Dendritic cell treated with granulocyte-macrophage colony-stimulating factor and Interleukin-4, amounts not matched to agents 40 ng/mL and 50 ng/mL, for 4 days (primary cell): ENCODE data around the gene SYT12.

ENCODE experiments used
- H3K27ac Mint-ChIP-seq: one replicate; pipeline ENCODE4 v1.8.0; 2022; ENCODE audit warnings: mild to moderate bottlenecking, mixed read lengths
- H3K27me3 Mint-ChIP-seq: one replicate; pipeline ENCODE4 v1.8.0; 2022; ENCODE audit warnings: mild to moderate bottlenecking, mixed read lengths
- H3K36me3 Mint-ChIP-seq: one replicate; pipeline ENCODE4 v1.8.0; 2022; ENCODE audit warnings: low read depth, mixed read lengths
- H3K4me1 Mint-ChIP-seq: one replicate; pipeline ENCODE4 v1.8.0; 2022; ENCODE audit warnings: low read depth, mixed read lengths
- H3K4me3 Mint-ChIP-seq: one replicate; pipeline ENCODE4 v1.8.0; 2022; ENCODE audit warnings: mild to moderate bottlenecking, moderate library complexity, mixed read lengths
- H3K9me3 Mint-ChIP-seq: one replicate; pipeline ENCODE4 v1.8.0; 2022; ENCODE audit warnings: mixed read lengths
- intact Hi-C: fragments of 100-400 bp; cut with micrococcal nuclease; formaldehyde crosslinking; loops from one replicate; pipeline ENCODE4 v1.15.0; 2022

SYT12 gene

DNA sequence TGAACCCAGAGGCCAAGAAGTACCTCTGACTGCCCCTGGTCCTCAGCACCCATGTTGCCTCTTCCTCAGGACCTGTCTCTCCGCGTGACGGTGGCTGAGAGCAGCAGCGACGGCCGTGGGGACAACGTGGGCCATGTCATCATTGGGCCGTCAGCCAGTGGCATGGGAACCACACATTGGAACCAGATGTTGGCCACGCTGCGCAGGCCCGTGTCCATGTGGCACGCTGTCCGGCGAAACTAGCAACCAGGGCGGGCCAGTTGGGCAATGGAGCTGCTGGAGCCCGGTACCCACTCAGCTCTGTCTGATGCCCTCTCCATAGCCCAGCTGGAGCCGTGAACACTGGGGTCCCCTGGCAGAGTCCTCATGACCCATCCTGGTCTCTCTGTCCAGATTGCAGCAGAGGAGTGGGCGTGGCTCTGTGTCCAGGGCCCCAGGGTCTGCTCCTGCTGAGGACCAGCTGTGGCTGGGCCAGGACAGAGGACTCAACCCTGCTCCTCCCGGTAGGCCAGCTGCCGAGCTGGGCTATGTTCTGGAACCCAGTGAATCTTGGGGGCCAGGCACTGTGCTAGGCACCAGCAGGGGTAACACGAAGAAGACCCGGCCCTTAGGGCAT, 25.7 kb downstream of the SYT12 start:
- Mint-ChIP-seq H3K36me3 (no peaks in the 10 kb centered on the region), H3K27ac (no peak overlapping the region), H3K9me3 (no peaks in the 10 kb centered on the region), H3K4me3 (no peak overlapping the region), H3K4me1 (no peaks in the 10 kb centered on the region), H3K27me3 (peaks cover 45% of the 10 kb centered on the region)
- intact Hi-C loops: no loop called here

DNA sequence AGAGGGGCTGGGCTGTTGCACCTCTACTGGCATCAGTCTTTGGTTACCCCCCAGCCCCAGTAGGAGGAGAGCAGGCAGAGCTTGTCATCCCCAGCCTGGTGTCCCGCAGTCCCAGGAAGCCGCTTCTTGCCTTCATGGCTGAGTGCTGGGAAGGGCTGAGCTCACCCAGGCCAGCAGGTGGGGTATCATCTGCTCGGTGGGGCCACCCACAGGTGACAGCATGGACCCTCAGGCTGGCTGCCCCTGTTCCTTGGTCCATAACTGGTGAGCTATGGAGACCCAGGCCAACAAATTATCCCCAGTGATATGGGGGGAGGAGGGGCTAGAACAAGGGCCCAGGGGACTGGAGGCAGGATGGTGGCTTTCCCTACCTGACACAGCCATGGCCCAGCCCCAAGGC, 27.2 kb downstream of the SYT12 start:
- Mint-ChIP-seq H3K36me3 (no peaks in the 10 kb centered on the region), H3K27ac (no peak overlapping the region), H3K9me3 (no peaks in the 10 kb centered on the region), H3K4me3 (no peak overlapping the region), H3K27me3 (peaks cover 48% of the 10 kb centered on the region), H3K4me1 (no peaks in the 10 kb centered on the region)
- intact Hi-C loops: no loop called here

DNA sequence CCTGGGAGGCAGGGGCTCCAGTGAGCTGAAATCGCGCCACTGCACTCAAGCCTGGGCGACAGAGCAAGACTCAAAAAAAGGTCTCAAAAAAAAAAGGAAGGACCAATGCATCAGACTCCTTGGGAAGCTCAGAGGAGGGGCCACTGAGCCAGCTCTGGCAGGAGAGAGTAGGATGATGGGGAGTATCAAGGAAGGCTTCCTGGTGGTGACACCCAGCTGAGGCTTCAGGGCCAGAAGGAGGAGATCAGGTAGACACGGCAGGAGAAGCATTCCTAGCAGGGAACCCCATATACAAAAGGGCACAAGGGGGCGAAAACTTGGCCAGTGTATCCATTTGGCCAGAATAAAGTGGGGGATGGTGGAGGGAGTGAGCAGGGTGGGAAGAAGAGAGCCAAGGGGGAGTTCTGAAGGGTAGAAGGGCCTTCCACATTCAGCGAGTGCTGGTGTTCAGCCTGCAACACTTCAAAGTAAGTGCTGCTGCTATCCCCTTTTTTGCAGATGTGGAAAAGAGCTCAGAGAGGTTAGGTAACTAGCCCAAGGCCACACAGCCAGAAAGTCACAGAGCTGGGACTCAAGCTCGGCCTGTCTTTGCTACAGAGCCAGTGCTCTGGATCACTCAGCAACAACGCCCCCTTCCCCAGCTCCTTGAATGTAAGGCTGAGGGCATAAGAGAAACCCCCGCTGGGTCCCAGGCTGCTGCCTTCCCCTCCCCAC, 28.4 kb downstream of the SYT12 start:
- Mint-ChIP-seq H3K27me3 (peaks cover 51% of the 10 kb centered on the region), H3K36me3 (no peaks in the 10 kb centered on the region), H3K4me1 (peaks cover 6% of the 10 kb centered on the region), H3K9me3 (no peaks in the 10 kb centered on the region), H3K4me3 (no peak overlapping the region), H3K27ac (no peak overlapping the region)
- intact Hi-C loops: no loop called here

GRCh38 chr11:67051945-67052488, 29.1 kb downstream of the SYT12 start:
- H3K4me1 Mint-ChIP-seq: peaks cover 10% of the 10 kb centered on the region
- no peaks in the 10 kb centered on the region for H3K36me3 Mint-ChIP-seq
- no peaks in the 10 kb centered on the region for H3K9me3 Mint-ChIP-seq
- no peak overlapping the region for H3K27ac Mint-ChIP-seq
- H3K4me3 Mint-ChIP-seq: no peak overlapping the region
- H3K27me3 Mint-ChIP-seq: peaks cover 52% of the 10 kb centered on the region
- intact Hi-C loops: no loop called here

- Mint-ChIP-seq H3K4me3 (no peak overlapping the region), H3K4me1 (peaks cover 10% of the 10 kb centered on the region), H3K27me3 (peaks cover 61% of the 10 kb centered on the region), H3K9me3 (no peaks in the 10 kb centered on the region), H3K27ac (no peak overlapping the region), H3K36me3 (no peaks in the 10 kb centered on the region)
- intact Hi-C loops: no loop called here
Measured at GRCh38 chr11:67052891-67053290, 30.0 kb downstream of the SYT12 start.

DNA sequence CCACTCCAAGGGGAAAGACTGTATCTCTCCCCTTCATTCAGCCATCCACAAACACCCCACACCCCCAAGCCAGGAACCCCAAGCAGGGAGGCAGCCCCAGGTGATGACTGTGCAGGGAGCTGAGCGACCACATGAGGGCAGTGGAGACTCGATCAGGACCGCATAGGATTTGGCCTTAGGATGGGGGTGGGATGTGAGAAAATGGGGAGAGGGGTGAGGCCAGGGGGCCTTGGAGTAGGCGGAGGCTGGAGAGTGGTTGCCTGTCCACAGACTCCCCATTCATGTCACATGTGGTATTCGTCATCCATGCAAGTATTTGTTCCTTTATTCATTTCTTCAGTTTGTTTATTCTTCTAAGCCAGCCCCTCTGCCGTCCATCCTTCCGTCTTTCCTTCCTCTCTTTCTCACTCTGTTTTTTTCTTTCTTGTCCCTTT, 31.0 kb downstream of the SYT12 start:
- Mint-ChIP-seq H3K4me3 (no peak overlapping the region), H3K27me3 (peaks cover 69% of the 10 kb centered on the region), H3K9me3 (no peaks in the 10 kb centered on the region), H3K27ac (no peak overlapping the region), H3K4me1 (peaks cover 10% of the 10 kb centered on the region), H3K36me3 (no peaks in the 10 kb centered on the region)
- intact Hi-C loops: no loop called here

DNA sequence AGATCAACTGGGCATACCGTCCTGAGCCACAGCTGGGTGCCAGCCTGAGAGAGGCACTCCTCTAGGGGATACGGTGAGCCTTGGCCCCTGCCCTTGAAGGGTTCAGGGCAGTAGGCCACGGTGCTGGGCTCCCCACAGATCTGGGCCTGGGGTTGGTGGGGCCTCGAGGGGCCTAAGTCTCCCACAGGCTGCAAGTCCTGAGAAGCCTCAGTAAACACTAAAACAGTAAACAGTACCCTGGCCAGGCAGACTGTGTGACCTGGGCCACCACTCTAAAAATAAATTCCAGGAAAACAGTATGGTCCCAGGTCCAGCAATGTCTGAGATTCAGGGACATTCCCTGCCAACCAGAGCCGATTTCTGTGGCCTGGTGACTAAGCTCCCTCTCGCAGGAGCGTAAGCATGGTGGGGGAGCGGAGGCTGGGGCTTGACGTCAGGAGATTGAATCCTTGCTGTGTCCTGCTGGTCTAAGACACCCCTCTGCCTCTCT, 31.5 kb downstream of the SYT12 start:
- Mint-ChIP-seq H3K27ac (no peak overlapping the region), H3K4me3 (no peak overlapping the region), H3K36me3 (no peaks in the 10 kb centered on the region), H3K4me1 (peaks cover 10% of the 10 kb centered on the region), H3K27me3 (peaks cover 72% of the 10 kb centered on the region), H3K9me3 (no peaks in the 10 kb centered on the region)
- intact Hi-C loops: no loop called here

GRCh38 chr11:67054836-67055523, 32.0 kb downstream of the SYT12 start:
- H3K27ac Mint-ChIP-seq: no peak overlapping the region
- H3K9me3 Mint-ChIP-seq: no peaks in the 10 kb centered on the region
- no peaks in the 10 kb centered on the region for H3K36me3 Mint-ChIP-seq
- H3K27me3 Mint-ChIP-seq: peaks cover 73% of the 10 kb centered on the region
- no peak overlapping the region for H3K4me3 Mint-ChIP-seq
- intact Hi-C loops: no loop called here
- peaks cover 10% of the 10 kb centered on the region for H3K4me1 Mint-ChIP-seq

- no peak overlapping the region for H3K4me3 Mint-ChIP-seq
- peaks cover 10% of the 10 kb centered on the region for H3K4me1 Mint-ChIP-seq
- H3K36me3 Mint-ChIP-seq: no peaks in the 10 kb centered on the region
- H3K9me3 Mint-ChIP-seq: no peaks in the 10 kb centered on the region
- H3K27me3 Mint-ChIP-seq: peaks cover 79% of the 10 kb centered on the region
- H3K27ac Mint-ChIP-seq: no peak overlapping the region
- intact Hi-C loops: no loop called here
Measured at GRCh38 chr11:67055812-67056211, 32.9 kb downstream of the SYT12 start.

GRCh38 chr11:67056267-67057204, 33.6 kb downstream of the SYT12 start, which contains the start of gene RHOD:
TSS of gene RHOD (plus strand) at chr11:67056847. CDS start at chr11:67056903, 56 bp downstream.
- peaks cover 74% of the 10 kb centered on the region for H3K27me3 Mint-ChIP-seq
- H3K36me3 Mint-ChIP-seq: no peaks in the 10 kb centered on the region
- intact Hi-C loops: no loop called here
- H3K4me3 Mint-ChIP-seq: peak within 1 kb of the TSS; percentile 53
- H3K9me3 Mint-ChIP-seq: no peaks in the 10 kb centered on the region
- H3K4me1 Mint-ChIP-seq: peaks cover 10% of the 10 kb centered on the region
- H3K27ac Mint-ChIP-seq: no peak within 1 kb of the TSS

DNA sequence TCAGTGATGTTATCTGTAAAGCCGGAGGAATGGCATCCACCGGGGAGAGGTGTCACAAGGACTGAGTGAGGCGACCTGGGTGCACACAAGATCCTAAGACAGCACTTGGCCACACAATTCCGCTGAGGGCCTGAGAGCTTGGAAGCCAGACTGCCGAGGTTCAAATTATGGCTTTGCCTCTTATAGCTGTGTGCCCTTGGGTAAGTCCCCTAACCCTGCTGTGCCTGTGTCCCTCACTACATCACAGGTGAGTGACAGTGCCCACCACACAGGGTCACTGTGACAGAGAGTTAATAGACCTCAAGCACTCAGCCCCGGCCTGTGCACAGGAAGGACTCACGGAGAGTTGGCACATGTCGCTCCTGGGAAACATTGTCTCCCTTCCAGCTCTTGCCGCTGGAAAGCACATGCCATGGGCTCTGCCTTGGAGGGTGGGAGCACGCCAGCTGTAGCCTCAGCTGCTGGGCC, 34.3 kb downstream of the SYT12 start:
- Mint-ChIP-seq H3K27ac (no peak overlapping the region), H3K27me3 (peaks cover 70% of the 10 kb centered on the region), H3K4me3 (no peak overlapping the region), H3K9me3 (no peaks in the 10 kb centered on the region), H3K36me3 (no peaks in the 10 kb centered on the region), H3K4me1 (peaks cover 10% of the 10 kb centered on the region)
- intact Hi-C loops: no loop called here

DNA sequence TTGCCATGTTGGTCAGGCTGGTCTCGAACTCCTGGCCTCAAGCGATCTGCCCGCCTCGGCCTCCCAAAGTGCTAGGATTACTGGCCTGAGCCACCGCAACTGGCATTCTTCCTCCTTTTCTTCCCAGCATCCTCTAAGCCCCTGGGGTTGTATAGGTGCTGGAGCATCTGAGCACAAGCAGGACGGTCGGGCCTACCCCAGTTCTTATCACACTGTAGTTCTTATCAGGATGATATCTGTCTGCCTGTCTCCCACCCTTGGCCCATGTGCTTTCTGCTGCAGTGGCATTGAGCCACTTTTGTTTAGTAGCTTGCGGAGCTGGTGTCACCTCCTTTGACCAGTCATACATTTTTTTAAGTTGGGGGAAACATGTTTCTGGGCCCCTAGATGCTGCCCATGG, 35.6 kb downstream of the SYT12 start:
- no peaks in the 10 kb centered on the region for H3K9me3 Mint-ChIP-seq
- H3K4me1 Mint-ChIP-seq: peaks cover 10% of the 10 kb centered on the region
- H3K27me3 Mint-ChIP-seq: peaks cover 59% of the 10 kb centered on the region
- H3K36me3 Mint-ChIP-seq: no peaks in the 10 kb centered on the region
- no peak overlapping the region for H3K27ac Mint-ChIP-seq
- intact Hi-C loops: no loop called here
- no peak overlapping the region for H3K4me3 Mint-ChIP-seq

DNA sequence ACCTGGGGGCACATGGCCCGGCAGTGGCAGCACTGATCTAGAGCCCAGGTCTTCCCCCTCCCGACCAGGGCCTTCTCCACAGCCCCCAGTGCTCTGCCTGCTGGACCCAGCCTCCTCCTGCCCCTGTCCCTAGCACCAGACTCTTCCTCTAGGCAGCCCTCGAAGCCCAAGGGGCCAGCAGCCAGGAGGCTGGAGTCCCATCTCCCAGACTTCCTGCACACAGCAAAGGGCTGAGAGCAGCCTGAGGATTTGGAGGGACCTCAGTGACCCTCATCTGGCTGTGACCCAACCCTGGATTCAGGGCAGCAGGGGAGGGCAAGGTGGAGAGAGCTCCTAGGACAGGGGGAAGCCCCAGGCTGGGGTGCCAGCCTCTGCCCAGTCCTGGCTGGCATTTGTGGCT, 36.7 kb downstream of the SYT12 start:
- Mint-ChIP-seq H3K4me3 (no peak overlapping the region), H3K9me3 (no peaks in the 10 kb centered on the region), H3K27me3 (peaks cover 50% of the 10 kb centered on the region), H3K27ac (no peak overlapping the region), H3K36me3 (no peaks in the 10 kb centered on the region), H3K4me1 (peaks cover 10% of the 10 kb centered on the region)
- intact Hi-C loops: no loop called here
